SKM-1 (cell line): ENCODE measurements around the gene PRX.
"Not testable (repeated sequence)": the region's sequence is repeated elsewhere in the genome, so short reads cannot be mapped to it uniquely, and the experiment has no call there.

Experiments
- DNase-seq: peaks from one replicate; lab custom pipeline; 2025; ENCODE audit not compliant: unreplicated experiment; lab: John Stamatoyannopoulos, UW

Gene PRX

GRCh38 chr19:40392894-40393517, 20.2 kb downstream of the PRX start:
- DNase-seq: no peak

- DNase-seq: no peak
These were observed 21.1 kb downstream of the PRX start for GRCh38 chr19:40392123-40392522.

- DNase-seq: no peak
These were observed 23.0 kb downstream of the PRX start, which contains the start of gene HIPK4 for GRCh38 chr19:40390084-40390742. HIPK4 (minus strand) TSS chr19:40390181; CDS start chr19:40389902, 279 bp downstream.

GRCh38 chr19:40389404-40390083, 23.6 kb downstream of the PRX start:
- DNase-seq: no peak

GRCh38 chr19:40388481-40388880, 24.7 kb downstream of the PRX start:
- no peak for DNase-seq

- no peak for DNase-seq
These were observed 26.0 kb downstream of the PRX start for GRCh38 chr19:40387155-40387554.

GRCh38 chr19:40383668-40384248, 29.4 kb downstream of the PRX start:
- DNase-seq: no peak

GRCh38 chr19:40381321-40381720, 31.9 kb downstream of the PRX start:
- DNase-seq: no peak

- no peak for DNase-seq
These were observed 32.8 kb downstream of the PRX start for GRCh38 chr19:40380199-40381037.

GRCh38 chr19:40379446-40380198, 33.6 kb downstream of the PRX start:
- no peak for DNase-seq

- no peak for DNase-seq
These were observed 34.7 kb downstream of the PRX start for GRCh38 chr19:40378509-40378908.

GRCh38 chr19:40377876-40378385, 35.2 kb downstream of the PRX start:
- DNase-seq: no peak

- DNase-seq: no peak
These were observed 36.8 kb downstream of the PRX start for GRCh38 chr19:40376286-40376862.

GRCh38 chr19:40374084-40374483, 39.1 kb downstream of the PRX start:
- no peak for DNase-seq

GRCh38 chr19:40371802-40372122, 41.4 kb downstream of the PRX start:
- DNase-seq: no peak

GRCh38 chr19:40370997-40371801, 42.0 kb downstream of the PRX start:
- no peak for DNase-seq

- DNase-seq: not testable (repeated sequence)
These were observed 42.9 kb downstream of the PRX start for GRCh38 chr19:40370253-40370652.

GRCh38 chr19:40369797-40370196, 43.4 kb downstream of the PRX start:
- no peak for DNase-seq
